GM08714 (cell line): Measurements from ENCODE around the gene CYP2W1.
"Not testable (repeated sequence)": the region's sequence is repeated elsewhere in the genome, so short reads cannot be mapped to it uniquely, and the experiment has no call there.

ENCODE experiments used
- H3K4me3 ChIP-seq: fragments of 200-500 bp; sonication (Bioruptor generic); 2 replicates; pipeline ENCODE4 v1.5.1; 2014; ENCODE audit warnings: mild to moderate bottlenecking, low read length, inconsistent platforms
- ZNF274 ChIP-seq: IDR thresholded peaks from 2 replicates; pipeline ENCODE4 v1.6.1; 2012; ENCODE audit warnings: mild to moderate bottlenecking, low read depth, low read length

Gene CYP2W1

GRCh38 chr7:983004-983615 is at the start of gene CYP2W1:
CYP2W1 (plus strand) TSS chr7:983181; CDS start chr7:983212, 31 bp downstream.
- no peak for TF ChIP-seq ZNF274
- H3K4me3 ChIP-seq, result no peak within 1 kb of the TSS

GRCh38 chr7:934469-935163 is 48.4 kb upstream of the CYP2W1 start:
- TF ChIP-seq ZNF274, result no peak
- H3K4me3 ChIP-seq, result no peak overlapping the region

GRCh38 chr7:935164-935873 is 47.7 kb upstream of the CYP2W1 start:
- TF ChIP-seq ZNF274, result no peak
- no peak overlapping the region for H3K4me3 ChIP-seq

GRCh38 chr7:935874-936385 is 47.1 kb upstream of the CYP2W1 start:
- no peak for TF ChIP-seq ZNF274
- no peak overlapping the region for H3K4me3 ChIP-seq

- no peak overlapping the region for H3K4me3 ChIP-seq
- TF ChIP-seq ZNF274, result no peak
Observed at GRCh38 chr7:936386-937054, 46.5 kb upstream of the CYP2W1 start.

GRCh38 chr7:937856-938484 is 45.0 kb upstream of the CYP2W1 start:
- no peak overlapping the region for H3K4me3 ChIP-seq
- TF ChIP-seq ZNF274, result no peak

- no peak for TF ChIP-seq ZNF274
- H3K4me3 ChIP-seq, result no peak overlapping the region
Observed at GRCh38 chr7:938546-939185, 44.3 kb upstream of the CYP2W1 start.

- H3K4me3 ChIP-seq, result no peak overlapping the region
- no peak for TF ChIP-seq ZNF274
Observed at GRCh38 chr7:939843-940242, 43.1 kb upstream of the CYP2W1 start.

- no peak for TF ChIP-seq ZNF274
Observed at GRCh38 chr7:940599-941408, 42.2 kb upstream of the CYP2W1 start.

GRCh38 chr7:943793-944192 is 39.2 kb upstream of the CYP2W1 start:
- not testable (repeated sequence) for H3K4me3 ChIP-seq

More at GRCh38 chr7:940599-941408, 42.2 kb upstream of the CYP2W1 start:
- H3K4me3 ChIP-seq, result no peak overlapping the region

GRCh38 chr7:944744-945143 is 38.2 kb upstream of the CYP2W1 start:
- no peak overlapping the region for H3K4me3 ChIP-seq
- TF ChIP-seq ZNF274, result no peak

GRCh38 chr7:945147-945555 is 37.8 kb upstream of the CYP2W1 start:
- no peak overlapping the region for H3K4me3 ChIP-seq
- TF ChIP-seq ZNF274, result no peak
